Right lobe of liver (tissue), 6 donors: ENCODE data around the gene PPIE. TPM values are rescaled to one million over a fixed set of nuclear protein-coding genes. Genes with fewer than 3 reads are reported as not detected.

Source experiments
- ATAC-seq, 4 donors: fragments of 200-7000 bp; cut with Tn5 transposase; one replicate each; pipeline ENCODE4 v1.9.1; 2020; ENCODE audit warnings: mild to moderate bottlenecking in 4 of 4, moderate library complexity in 4 of 4
- DNase-seq, 3 donors: peaks; one replicate each; pipeline ENCODE4 v3.0.0-alpha.2; 2020
- H3K27ac ChIP-seq, 3 donors: fragments of 200-600 bp; one replicate each; pipeline ENCODE4 v1.8.0; 2022
- H3K27me3 ChIP-seq, 2 donors: fragments of 200-600 bp; one replicate each; pipeline ENCODE4 v1.8.0; 2022
- H3K36me3 ChIP-seq, 4 donors: fragments of 200-600 bp; sonication (generic) in 1 of 4; one replicate each; pipeline versions ENCODE4 v1.5.1 to v1.8.0; 2017 to 2022; ENCODE audit warnings: control low read depth in 1 of 4
- H3K4me1 ChIP-seq, 4 donors: fragments of 200-600 bp; sonication (generic) in 1 of 4; one replicate each; pipeline versions ENCODE4 v1.5.1 to v1.8.0; 2017 to 2022; ENCODE audit warnings: control low read depth in 1 of 4
- H3K4me3 ChIP-seq, 3 donors: fragments of 200-600 bp; one replicate each; pipeline ENCODE4 v1.8.0; 2022
- H3K9me3 ChIP-seq, 4 donors: fragments of 200-600 bp; sonication (generic) in 1 of 4; one replicate each; pipeline versions ENCODE4 v1.5.1 to v1.8.0; 2017 to 2022; ENCODE audit warnings: control low read depth in 1 of 4
- CTCF ChIP-seq, 4 donors: fragments of 200-600 bp in 3 of 4; fragments of 450-650 bp in 1 of 4; IDR thresholded peaks; one replicate each; pipeline versions ENCODE4 v1.5.1 to v1.8.0; 2016 to 2022; ENCODE audit warnings: antibody characterized with exemption in 4 of 4, mild to moderate bottlenecking in 2 of 4
- POLR2A ChIP-seq: fragments of 450-650 bp; IDR thresholded peaks from one replicate; pipeline ENCODE4 v1.6.1; 2017; ENCODE audit warnings: antibody characterized with exemption, mild to moderate bottlenecking
- WGBS: methylation state at CpG from one replicate; pipeline ENCODE4 v1.1.6; 2018; ENCODE audit warnings: low coverage, low lambda C conversion rate; ENCODE audit not compliant: insufficient coverage; ENCODE audit errors: missing lambda C conversion rate; 5-methylcytosine and 5-hydroxymethylcytosine counted together
- intact Hi-C, 2 donors: fragments of 100-400 bp; cut with DNase I; formaldehyde crosslinking; loops; one replicate each; pipeline versions ENCODE4 v1.11.2 to v1.14.1; 2022
- small RNA-seq, 2 experiments: library from RNA; depleted of rRNA; stranded (forward); fragments of <200 nt; gene quantifications; one replicate each; pipeline ENCODE3, GENCODE V24; 2016
- total RNA-seq, 6 experiments: library from RNA; depleted of rRNA in 2 of 6; stranded (reverse); fragments of >200 nt in 2 of 6; fragmentation: NEBNext Ultra II Directional in 3 of 6; extraction: Animal tissue kit (Norgen Biotek cat#: 25700) in 3 of 6; gene quantifications; one replicate each; pipeline versions ENCODE4 v1.1.0 to v1.2.4, GENCODE V29; 2016 to 2023
- donor health status: DM: no; HTN: yes; CAD: no.
- donor health status: DM: no; HTN: no; CAD: no.
- donor health status: DM: no; HTN: no; CAD: no.
- donor health status: DM: no; HTN: yes; CAD: no.
- donor health status: DM: no; HTN: yes; CAD: no.

PPIE gene
- total RNA-seq, 6 experiments from 2014 or later = 16.2 to 24.9 (median 20.7) TPM

GRCh38 chr1:39802496-39803260 lies 64.0 kb downstream of the PPIE start:
- TF ChIP-seq POLR2A (no peak), CTCF (IDR thresholded peaks at IDR 0.05) (no peak)
- Histone ChIP-seq H3K9me3 (no peaks in the 10 kb centered on the region), H3K4me3 (no peak overlapping the region), H3K36me3 (no peaks in the 10 kb centered on the region), H3K27ac (no peak overlapping the region), H3K4me1 (no peaks in the 10 kb centered on the region), H3K27me3 (no peaks in the 10 kb centered on the region)
- intact Hi-C loops = no loop called here
- no peak for ATAC-seq
- DNase-seq = no peak
- 79% methylated on average over 11 of the region's 14 CpGs for WGBS

- Histone ChIP-seq H3K36me3 (no peaks in the 10 kb centered on the region), H3K27ac (no peak overlapping the region), H3K9me3 (no peaks in the 10 kb centered on the region), H3K4me1 (no peaks in the 10 kb centered on the region), H3K4me3 (no peak overlapping the region), H3K27me3 (no peaks in the 10 kb centered on the region)
- intact Hi-C loops = no loop called here
- TF ChIP-seq POLR2A (no peak), CTCF (IDR thresholded peaks at IDR 0.05) (no peak)
- no peak for DNase-seq
- 93% methylated on average over 2 of the region's 2 CpGs for WGBS
- no peak for ATAC-seq
Observed at GRCh38 chr1:39805385-39805784, 66.7 kb downstream of the PPIE start.

GRCh38 chr1:39808784-39809517 lies 70.3 kb downstream of the PPIE start:
- Histone ChIP-seq H3K27ac (no peak overlapping the region), H3K36me3 (no peaks in the 10 kb centered on the region), H3K27me3 (no peaks in the 10 kb centered on the region), H3K4me1 (no peaks in the 10 kb centered on the region), H3K9me3 (no peaks in the 10 kb centered on the region), H3K4me3 (no peak overlapping the region)
- 73% methylated on average over 6 of the region's 8 CpGs for WGBS
- intact Hi-C loops = no loop called here
- DNase-seq (no peak), ATAC-seq (peak in 1 of 4 donors; percentile 39)
- TF ChIP-seq POLR2A (no peak), CTCF (IDR thresholded peaks at IDR 0.05) (no peak)

GRCh38 chr1:39812913-39813312 lies 74.2 kb downstream of the PPIE start:
- intact Hi-C loops = loop anchor here in 1 of 2 donors (10.0 kb wide), 2 partner anchors 172 to 222 kb away; no protein-coding TSS in a partner anchor
- Histone ChIP-seq H3K4me1 (no peaks in the 10 kb centered on the region), H3K4me3 (no peak overlapping the region), H3K27ac (no peak overlapping the region), H3K9me3 (no peaks in the 10 kb centered on the region), H3K27me3 (no peaks in the 10 kb centered on the region), H3K36me3 (no peaks in the 10 kb centered on the region)
- no peak for DNase-seq
- ATAC-seq = no peak
- WGBS = 80% methylated on average over 1 of the region's 3 CpGs
- TF ChIP-seq CTCF (IDR thresholded peaks at IDR 0.05) (no peak), POLR2A (no peak)

Small RNA genes within 50 kb of the gene (small RNA-seq; reads per million reads assigned to genes)
- 0 reads per million in 2 experiments for gene AL033527.1
- gene RNU7-121P = 0 reads per million in 2 experiments

Other genes starting within 250 kb of the PPIE start
- under 1 TPM in 2 of 6 experiments, not detected in 4; 0.18 to 0.80 TPM for gene BMP8A, start 247.2 kb upstream of the PPIE start, total RNA-seq
- gene PABPC4, start 162.1 kb upstream of the PPIE start, total RNA-seq = 100 to 1,000 TPM in 2 of 6 experiments, 10 to 100 TPM in 4; 89.8 to 155 (median 99.1) TPM
- 1 to 10 TPM in 4 of 6 experiments, under 1 TPM in 2; 0.98 to 2.6 (median 1.6) TPM for gene HEYL, start 99.2 kb upstream of the PPIE start, total RNA-seq
- not detected for gene NT5C1A, start 66.8 kb upstream of the PPIE start, total RNA-seq
- gene HPCAL4, start 47.4 kb upstream of the PPIE start, total RNA-seq = not detected
- gene OXCT2, start 32.5 kb downstream of the PPIE start, total RNA-seq = 1 to 10 TPM in 2 of 6 experiments, under 1 TPM in 3, not detected in 1; 0.12 to 2.4 (median 0.35) TPM
- gene BMP8B, start 50.0 kb downstream of the PPIE start, total RNA-seq = 1 to 10 TPM in 2 of 6 experiments, under 1 TPM in 4; 0.04 to 2.2 (median 0.79) TPM
- 10 to 100 TPM in 1 of 6 experiments, 1 to 10 TPM in 5; 5.1 to 10.3 (median 7.0) TPM for gene TRIT1, start 144.6 kb downstream of the PPIE start, total RNA-seq
- 10 to 100 TPM in 2 of 6 experiments, 1 to 10 TPM in 3, under 1 TPM in 1; 0.75 to 20.5 (median 6.1) TPM for gene MYCL, start 163.0 kb downstream of the PPIE start, total RNA-seq
- 100 to 1,000 TPM in 3 of 6 experiments, 10 to 100 TPM in 3; 44.3 to 292 (median 113) TPM for gene MFSD2A, start 216.3 kb downstream of the PPIE start, total RNA-seq